H1 (cell line): ENCODE measurements around the gene CLCF1.

Source experiments
- TEAD4 ChIP-seq: IDR thresholded peaks from 2 replicates; pipeline ENCODE4 v1.6.1; 2012; ENCODE audit warnings: low read depth, low read length, inconsistent platforms, mixed read lengths
- YY1 ChIP-seq: IDR thresholded peaks from 2 replicates; pipeline ENCODE4 v1.6.1; 2011; ENCODE audit warnings: low read depth, mild to moderate bottlenecking, low read length

GRCh38 chr11:67344264-67344663 is 29.1 kb downstream of the CLCF1 start:
- no peak for TF ChIP-seq YY1
- TF ChIP-seq TEAD4 = no peak
